HL-60 (cell line): ENCODE measurements around the gene WDR59.

Source experiments
- CTCF ChIP-seq: IDR thresholded peaks from one replicate; pipeline ENCODE4 v1.5.1; 2011; ENCODE audit warnings: low read length, control low read depth, inconsistent platforms; ENCODE audit not compliant: insufficient read depth
- GABPA ChIP-seq: IDR thresholded peaks from 2 replicates; pipeline ENCODE4 v1.6.1; 2012; ENCODE audit warnings: low read depth
- POLR2AphosphoS5 ChIP-seq: IDR thresholded peaks from 2 replicates; pipeline ENCODE4 v1.6.1; 2012; ENCODE audit warnings: low read depth
- REST ChIP-seq: IDR thresholded peaks from 2 replicates; pipeline ENCODE4 v1.6.1; 2012; ENCODE audit warnings: low read depth; ENCODE audit not compliant: insufficient replicate concordance

GRCh38 chr16:74867281-74867849, 117.6 kb downstream of the WDR59 start:
- TF ChIP-seq CTCF (no peak), POLR2AphosphoS5 (no peak), REST (no peak), GABPA (no peak)
